Activated naive CD8-positive, alpha-beta T cell treated with anti-CD3 and anti-CD28 coated beads, Interleukin-2, amount 10 ng/mL, durations not matched to agents 7 days and 5 days (primary cell): Measurements from ENCODE around the gene OPRM1. TPM values are rescaled to one million over a fixed set of nuclear protein-coding genes. Genes with fewer than 3 reads are reported as not detected.

Experiments used
- ATAC-seq: fragments of 150-1000 bp; cut with Tn5 transposase; one replicate; pipeline ENCODE4 v1.10.0; 2021; ENCODE audit warnings: low read depth, moderate library complexity
- POLR2A ChIA-PET: fragments of 350-600 bp; sonication (Branson Sonifier 250); formaldehyde crosslinking; loops from one replicate; lab custom pipeline; 2021; ENCODE audit warnings: antibody characterized with exemption; lab: Charles Lee
- DNase-seq: peaks from one replicate; pipeline ENCODE4 v3.0.0; 2021
- H3K27ac Mint-ChIP-seq: one replicate; pipeline ENCODE4 v1.8.0; 2022; ENCODE audit warnings: mild to moderate bottlenecking, mixed read lengths
- H3K27me3 Mint-ChIP-seq: one replicate; pipeline ENCODE4 v1.8.0; 2022; ENCODE audit warnings: mild to moderate bottlenecking, moderate library complexity, mixed read lengths
- H3K36me3 Mint-ChIP-seq: one replicate; pipeline ENCODE4 v1.8.0; 2021; ENCODE audit warnings: mild to moderate bottlenecking, mixed read lengths
- H3K4me1 Mint-ChIP-seq: one replicate; pipeline ENCODE4 v1.8.0; 2021; ENCODE audit warnings: mixed read lengths
- H3K4me3 Mint-ChIP-seq: one replicate; pipeline ENCODE4 v1.8.0; 2022; ENCODE audit warnings: mild to moderate bottlenecking, moderate library complexity, mixed read lengths
- H3K9me3 Mint-ChIP-seq: one replicate; pipeline ENCODE4 v1.8.0; 2021; ENCODE audit warnings: mixed read lengths
- total RNA-seq, 2 experiments: library from RNA; stranded (reverse); gene quantifications; one replicate each; pipeline ENCODE4 v1.2.3, GENCODE V29; 2021

Gene OPRM1
- total RNA-seq, 2 experiments from 2014 or later = not detected

- DNase-seq (no peak), ATAC-seq (no peak)
- Mint-ChIP-seq H3K9me3 (peaks cover 1% of the 10 kb centered on the region), H3K27ac (no peak overlapping the region), H3K27me3 (no peaks in the 10 kb centered on the region), H3K36me3 (peaks cover 63% of the 10 kb centered on the region), H3K4me1 (peaks cover 5% of the 10 kb centered on the region), H3K4me3 (no peak overlapping the region)
- POLR2A ChIA-PET = interaction anchor here (0.7 kb wide), 1 partner anchor 18 kb away, joined by 4 read pairs; no protein-coding TSS in a partner anchor
Measured at GRCh38 chr6:154209555-154209954, 170.5 kb downstream of the OPRM1 start.

DNA sequence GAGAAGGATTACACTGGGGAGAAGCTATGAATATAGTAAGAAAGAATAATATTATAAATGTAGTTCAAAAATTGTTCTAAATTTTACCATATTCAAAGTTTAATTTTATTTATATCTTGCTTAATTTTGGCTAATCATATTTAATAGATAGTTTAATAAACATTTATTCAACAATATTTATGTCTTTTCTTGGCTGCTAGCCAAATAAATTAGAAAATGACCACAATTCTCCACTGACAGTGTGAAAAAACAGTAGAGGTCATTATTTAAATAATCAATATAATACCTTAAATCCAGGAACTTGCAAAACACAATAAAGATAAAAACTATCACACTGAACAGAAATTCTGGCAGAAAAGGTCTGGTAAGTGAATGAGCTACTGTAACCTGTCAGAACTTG lies 171.6 kb downstream of the OPRM1 start:
- H3K27me3 Mint-ChIP-seq = no peaks in the 10 kb centered on the region
- DNase-seq = no peak
- POLR2A ChIA-PET = no interaction called here
- peaks cover 1% of the 10 kb centered on the region for H3K9me3 Mint-ChIP-seq
- H3K27ac Mint-ChIP-seq = no peak overlapping the region
- H3K4me1 Mint-ChIP-seq = peaks cover 2% of the 10 kb centered on the region
- no peak overlapping the region for H3K4me3 Mint-ChIP-seq
- peaks cover 63% of the 10 kb centered on the region for H3K36me3 Mint-ChIP-seq
- no peak for ATAC-seq

DNA sequence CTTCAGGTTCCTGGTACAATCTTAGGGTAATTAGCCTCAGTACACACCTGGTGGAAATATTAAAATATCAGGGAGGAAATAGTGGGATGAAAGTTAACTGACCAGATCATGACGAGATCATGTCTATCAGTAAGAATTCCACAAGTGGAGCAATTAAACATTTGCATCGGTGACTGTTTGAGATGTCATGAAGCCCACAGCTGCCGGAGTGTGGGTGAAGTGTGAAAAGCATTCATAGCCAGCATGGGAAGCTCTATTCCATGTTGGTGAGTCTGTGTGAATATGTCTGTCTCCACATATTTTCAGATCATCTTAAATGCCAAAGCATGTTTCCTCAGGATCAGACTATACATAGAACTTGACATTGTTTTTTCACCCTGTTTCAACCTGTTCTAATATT lies 174.7 kb downstream of the OPRM1 start:
- ATAC-seq = no peak
- H3K4me1 Mint-ChIP-seq = peaks cover 14% of the 10 kb centered on the region
- H3K9me3 Mint-ChIP-seq = peaks cover 1% of the 10 kb centered on the region
- no peaks in the 10 kb centered on the region for H3K27me3 Mint-ChIP-seq
- H3K27ac Mint-ChIP-seq = no peak overlapping the region
- peaks cover 57% of the 10 kb centered on the region for H3K36me3 Mint-ChIP-seq
- no peak for DNase-seq
- POLR2A ChIA-PET = no interaction called here
- H3K4me3 Mint-ChIP-seq = no peak overlapping the region

DNA sequence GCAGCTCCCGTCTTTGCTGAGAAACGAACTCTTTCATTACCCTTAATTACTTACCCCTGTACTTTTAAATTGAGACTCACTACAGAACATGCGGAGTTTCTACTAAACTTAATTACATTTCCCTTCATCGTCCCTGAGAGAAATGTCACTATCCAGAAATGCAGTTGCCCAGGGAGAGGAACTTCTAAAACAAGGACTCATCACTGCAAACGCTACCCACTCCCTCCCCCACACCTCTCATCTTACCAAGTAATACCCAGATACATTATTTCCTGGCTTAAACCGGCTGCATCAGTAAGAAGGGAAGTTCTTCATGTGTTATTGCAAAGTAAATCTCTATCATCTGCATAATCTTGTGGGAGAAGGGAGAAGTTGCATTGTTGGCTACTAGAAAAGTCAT lies 179.3 kb downstream of the OPRM1 start:
- ATAC-seq (no peak), DNase-seq (no peak)
- Mint-ChIP-seq H3K36me3 (peaks cover 54% of the 10 kb centered on the region), H3K9me3 (no peaks in the 10 kb centered on the region), H3K4me3 (peak overlapping the region; percentile 50), H3K27me3 (no peaks in the 10 kb centered on the region), H3K27ac (peak overlapping the region; percentile 39), H3K4me1 (peaks cover 37% of the 10 kb centered on the region)
- POLR2A ChIA-PET = interaction anchor here (1.4 kb wide), 1 partner anchor 31 kb away, joined by 3 read pairs; no protein-coding TSS in a partner anchor

DNA sequence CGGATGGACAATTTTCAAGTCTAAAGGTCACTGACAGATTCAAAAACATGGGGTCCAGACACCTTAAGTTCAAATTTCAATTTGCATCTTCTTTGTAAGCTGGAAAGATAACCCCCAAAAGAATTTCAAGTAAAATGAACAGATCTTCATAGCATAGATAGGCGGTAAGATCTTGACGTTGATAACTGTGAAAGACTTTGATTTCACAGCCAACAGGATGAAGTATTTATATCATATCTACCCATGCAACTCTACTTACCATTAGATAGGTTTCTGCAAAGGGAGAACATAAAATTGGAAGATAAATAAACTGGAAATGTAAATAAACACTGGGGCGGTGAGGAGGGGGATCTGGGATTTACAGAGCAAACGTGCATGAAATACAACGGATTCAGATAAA lies 179.7 kb downstream of the OPRM1 start:
- Mint-ChIP-seq H3K27me3 (no peaks in the 10 kb centered on the region), H3K27ac (peak overlapping the region; percentile 8), H3K9me3 (no peaks in the 10 kb centered on the region), H3K4me3 (peak overlapping the region; percentile 7), H3K36me3 (peaks cover 50% of the 10 kb centered on the region), H3K4me1 (peaks cover 36% of the 10 kb centered on the region)
- POLR2A ChIA-PET = no interaction called here
- ATAC-seq = no peak
- no peak for DNase-seq

DNA sequence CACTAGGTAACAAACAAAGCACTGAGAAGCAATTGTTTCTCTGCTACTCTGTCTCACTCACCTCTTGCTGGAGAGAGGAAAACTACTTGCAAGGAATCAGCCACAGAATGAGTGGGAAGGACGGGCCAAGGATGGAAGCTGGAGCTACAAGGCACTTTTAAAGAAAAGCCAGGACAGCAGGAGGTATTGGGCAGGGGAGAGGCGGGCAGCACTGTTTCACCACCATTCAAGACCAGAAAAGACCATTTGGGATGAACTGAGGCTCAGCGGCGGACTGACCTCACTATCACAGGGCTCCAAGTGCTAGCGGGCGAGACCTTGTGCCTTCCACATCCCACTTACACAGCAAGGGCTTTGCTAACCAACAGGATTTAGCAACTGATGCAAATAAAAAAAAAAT lies 180.2 kb downstream of the OPRM1 start:
- DNase-seq (no peak), ATAC-seq (no peak)
- Mint-ChIP-seq H3K4me1 (peaks cover 39% of the 10 kb centered on the region), H3K9me3 (no peaks in the 10 kb centered on the region), H3K27me3 (no peaks in the 10 kb centered on the region), H3K4me3 (no peak overlapping the region), H3K27ac (peak overlapping the region; percentile 8), H3K36me3 (peaks cover 50% of the 10 kb centered on the region)
- POLR2A ChIA-PET = no interaction called here

DNA sequence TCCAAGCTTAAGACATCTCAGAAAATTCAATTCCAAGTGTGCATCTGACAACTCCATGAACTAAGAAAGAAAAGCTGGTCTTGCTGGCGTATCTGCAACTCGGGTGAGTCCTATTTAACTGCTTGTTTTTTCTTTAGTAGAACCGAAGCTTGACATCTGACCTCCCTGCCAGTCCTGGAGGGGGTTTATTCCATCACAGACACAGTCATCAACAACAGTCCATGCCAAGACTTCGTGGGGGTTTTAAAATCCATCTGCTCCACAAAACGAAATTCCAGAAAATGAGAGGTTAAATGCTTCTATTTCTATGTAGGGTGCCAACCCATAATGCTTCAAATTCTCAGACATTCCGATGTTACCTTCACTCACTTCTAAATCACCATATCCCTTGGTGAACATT lies 183.7 kb downstream of the OPRM1 start:
- H3K36me3 Mint-ChIP-seq = peaks cover 44% of the 10 kb centered on the region
- peaks cover 44% of the 10 kb centered on the region for H3K4me1 Mint-ChIP-seq
- no peak overlapping the region for H3K27ac Mint-ChIP-seq
- ATAC-seq (no peak), DNase-seq (no peak)
- no peaks in the 10 kb centered on the region for H3K9me3 Mint-ChIP-seq
- H3K27me3 Mint-ChIP-seq = no peaks in the 10 kb centered on the region
- POLR2A ChIA-PET = interaction anchor here (1.7 kb wide), 1 partner anchor 10 kb away, joined by 7 read pairs; no protein-coding TSS in a partner anchor
- H3K4me3 Mint-ChIP-seq = no peak overlapping the region

DNA sequence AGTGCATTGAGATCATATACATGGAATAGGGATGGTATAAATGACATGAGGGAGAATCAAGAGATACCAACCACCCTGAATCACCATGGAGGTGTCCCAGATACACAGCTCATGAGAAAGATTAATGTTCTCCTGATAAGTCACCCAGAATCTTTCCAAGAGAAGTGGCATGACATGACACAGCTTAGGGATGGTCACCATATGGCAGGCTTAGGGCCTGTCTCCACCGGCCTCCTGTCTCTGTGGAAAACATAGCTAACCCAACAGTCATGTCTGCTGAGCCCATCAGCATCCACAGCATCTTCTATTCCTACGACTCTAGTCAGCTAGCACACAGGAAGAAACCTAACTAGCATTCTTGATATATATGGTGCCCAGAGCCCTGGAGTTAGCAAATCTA lies 184.3 kb downstream of the OPRM1 start:
- POLR2A ChIA-PET = interaction anchor here (1.7 kb wide), 1 partner anchor 9 kb away, joined by 7 read pairs; no protein-coding TSS in a partner anchor
- no peak for ATAC-seq
- Mint-ChIP-seq H3K4me1 (peaks cover 40% of the 10 kb centered on the region), H3K4me3 (no peak overlapping the region), H3K27me3 (no peaks in the 10 kb centered on the region), H3K36me3 (peaks cover 42% of the 10 kb centered on the region), H3K9me3 (no peaks in the 10 kb centered on the region), H3K27ac (no peak overlapping the region)
- no peak for DNase-seq

DNA sequence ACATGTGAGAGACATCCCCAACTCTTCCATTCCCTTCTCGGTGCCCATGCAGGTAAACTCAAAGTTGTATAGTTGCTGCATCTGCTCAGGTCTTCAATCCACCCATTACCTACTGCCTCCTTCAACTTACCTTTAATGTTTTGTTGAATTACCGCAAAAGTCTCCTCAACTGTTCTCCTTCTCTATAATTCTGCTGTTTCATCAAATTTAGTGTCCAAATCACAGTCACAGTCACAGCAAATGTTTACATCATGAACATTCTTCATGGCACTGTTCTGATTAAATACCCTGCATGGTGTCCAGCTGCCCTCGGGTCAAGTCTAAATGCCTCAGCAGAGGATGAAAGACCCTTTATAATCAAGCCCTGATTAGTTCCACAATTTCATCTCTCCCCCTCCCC lies 187.4 kb downstream of the OPRM1 start:
- POLR2A ChIA-PET = no interaction called here
- DNase-seq = no peak
- no peak for ATAC-seq
- Mint-ChIP-seq H3K36me3 (peaks cover 26% of the 10 kb centered on the region), H3K27ac (no peak overlapping the region), H3K4me3 (no peak overlapping the region), H3K4me1 (peaks cover 42% of the 10 kb centered on the region), H3K27me3 (no peaks in the 10 kb centered on the region), H3K9me3 (no peaks in the 10 kb centered on the region)

DNA sequence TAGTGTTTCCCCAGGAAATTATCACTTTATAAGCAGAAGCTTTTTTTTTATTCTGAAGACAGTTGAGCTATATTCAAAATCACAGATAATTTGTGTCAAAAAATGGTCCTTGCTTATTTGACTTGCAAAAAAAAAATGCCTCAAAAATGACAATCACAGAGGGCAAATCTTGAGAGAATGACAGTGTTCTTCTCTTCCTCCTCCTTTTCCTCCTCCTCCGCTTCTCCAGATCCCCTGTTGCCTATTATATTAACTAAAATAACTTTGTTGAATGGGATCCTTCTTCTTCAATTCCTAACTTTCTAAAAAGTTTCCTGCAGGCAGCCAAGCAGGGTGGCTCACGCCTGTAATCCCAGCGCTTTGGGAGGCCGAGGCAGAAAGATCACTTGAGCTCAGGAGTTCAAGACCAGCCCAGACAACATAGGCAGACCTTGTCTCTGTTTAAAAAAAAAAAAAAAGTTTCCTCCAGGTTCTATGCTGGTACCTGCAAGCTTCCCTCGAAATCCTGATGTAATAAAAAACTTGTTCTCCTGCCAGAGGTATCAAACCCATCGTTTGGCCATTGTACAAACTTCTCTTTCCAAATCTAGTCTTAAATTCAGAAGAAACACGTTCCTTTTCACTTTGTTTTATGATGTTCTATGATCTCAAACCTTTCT lies 189.0 kb downstream of the OPRM1 start:
- POLR2A ChIA-PET = interaction anchor here (1.0 kb wide), 1 partner anchor 71 kb away, joined by 4 read pairs; no protein-coding TSS in a partner anchor
- H3K27ac Mint-ChIP-seq = peak overlapping the region; percentile 24
- ATAC-seq = no peak
- H3K4me1 Mint-ChIP-seq = peaks cover 44% of the 10 kb centered on the region
- peaks cover 18% of the 10 kb centered on the region for H3K36me3 Mint-ChIP-seq
- no peaks in the 10 kb centered on the region for H3K9me3 Mint-ChIP-seq
- DNase-seq = no peak
- H3K4me3 Mint-ChIP-seq = no peak overlapping the region
- H3K27me3 Mint-ChIP-seq = no peaks in the 10 kb centered on the region

GRCh38 chr6:154228521-154228905 lies 189.5 kb downstream of the OPRM1 start:
- Mint-ChIP-seq H3K9me3 (no peaks in the 10 kb centered on the region), H3K27me3 (no peaks in the 10 kb centered on the region), H3K4me1 (peaks cover 44% of the 10 kb centered on the region), H3K27ac (peak overlapping the region; percentile 37), H3K36me3 (peaks cover 16% of the 10 kb centered on the region), H3K4me3 (peak overlapping the region; percentile 4)
- ATAC-seq = no peak
- DNase-seq = no peak
- POLR2A ChIA-PET = interaction anchor here (1.0 kb wide), 1 partner anchor 71 kb away, joined by 4 read pairs; no protein-coding TSS in a partner anchor

GRCh38 chr6:154229786-154230185 lies 190.7 kb downstream of the OPRM1 start:
- Mint-ChIP-seq H3K9me3 (no peaks in the 10 kb centered on the region), H3K27ac (peak overlapping the region; percentile 89), H3K4me3 (peak overlapping the region; percentile 80), H3K27me3 (no peaks in the 10 kb centered on the region), H3K36me3 (peaks cover 18% of the 10 kb centered on the region), H3K4me1 (peaks cover 50% of the 10 kb centered on the region)
- peak; percentile 83 for ATAC-seq
- POLR2A ChIA-PET = interaction anchor here (0.9 to 1.4 kb wide), 3 partner anchors 15 to 22 kb away, joined by 3 to 5 read pairs (median 3); no protein-coding TSS in a partner anchor
- peak; percentile 53 for DNase-seq

- Mint-ChIP-seq H3K36me3 (peaks cover 20% of the 10 kb centered on the region), H3K27me3 (no peaks in the 10 kb centered on the region), H3K4me1 (peaks cover 52% of the 10 kb centered on the region), H3K27ac (peak overlapping the region; percentile 89), H3K4me3 (peak overlapping the region; percentile 80), H3K9me3 (no peaks in the 10 kb centered on the region)
- ATAC-seq (no peak), DNase-seq (no peak)
- POLR2A ChIA-PET = interaction anchor here (1.4 kb wide), 1 partner anchor 17 kb away, joined by 5 read pairs; no protein-coding TSS in a partner anchor
Measured at GRCh38 chr6:154230393-154230792, 191.4 kb downstream of the OPRM1 start.
